Measurements from ENCODE around the gene SOX18. TPM values are rescaled to one million over a fixed set of nuclear protein-coding genes. Genes with fewer than 3 reads are reported as not detected.
A peak's percentile ranks its signal among the peaks of the same experiment; 100 is the strongest.

SOX18 gene
- total and polyA plus RNA-seq, 2 of the 13 experiments (the other 11 are each of a cell fraction or from before 2014, with no cell fraction given), result 1.6 to 1.9 TPM

- TF ChIP-seq HMGXB3 (CRISPR knock-in tag; IDR thresholded peaks at IDR 0.05; ENCODE audit: borderline replicate concordance), result peak; percentile 41; the same call in 1 of the 2 replicates
- peak; percentile 85 for TF ChIP-seq RBM22 (optimal IDR thresholded peaks at IDR 0.05; ENCODE audit: low read length)
- no peak for TF ChIP-seq WIZ (CRISPR knock-in tag; IDR thresholded peaks at IDR 0.05)
- TF ChIP-seq ZNF263 (CRISPR knock-in tag; IDR thresholded peaks at IDR 0.05), result peak; percentile 71
- TF ChIP-seq TCF12 (IDR thresholded peaks at IDR 0.05), result no peak
- no peak; the same call in 1 of the 2 replicates for TF ChIP-seq TCF12 (CRISPR knock-in tag; IDR thresholded peaks at IDR 0.05)
- peak; percentile 73; the same call in 1 of the 2 replicates for TF ChIP-seq ZNF275 (CRISPR knock-in tag; IDR thresholded peaks at IDR 0.05; ENCODE audit: borderline replicate concordance)
- TF ChIP-seq PRDM15 (CRISPR knock-in tag; IDR thresholded peaks at IDR 0.05), result 0 out of 2 replicates have a peak, but pooled peaks have one; percentile 33
- TF ChIP-seq ZNF138 (CRISPR knock-in tag; IDR thresholded peaks at IDR 0.05; ENCODE audit: low read depth), result peak; percentile 87; the same call in 1 of the 2 replicates
- TF ChIP-seq BHLHE40 (IDR thresholded peaks at IDR 0.05; ENCODE audit: low read length), result peak; percentile 47; the same call in 1 of the 2 replicates
- peak; percentile 77 for TF ChIP-seq FOXA3 (CRISPR knock-in tag; IDR thresholded peaks at IDR 0.05)
- peak; percentile 90 for TF ChIP-seq ZFX (CRISPR knock-in tag; IDR thresholded peaks at IDR 0.05; ENCODE audit: low read depth)
- peak; percentile 72 for TF ChIP-seq RAD21 (CRISPR knock-in tag; IDR thresholded peaks at IDR 0.05)
- no peak for TF ChIP-seq RFX5 (IDR thresholded peaks at IDR 0.05; ENCODE audit: low read depth, low read length)
- peak; percentile 59; the same call in 1 of the 2 replicates for TF ChIP-seq KDM5A (IDR thresholded peaks at IDR 0.05; ENCODE audit: borderline replicate concordance, low read length)
- TF ChIP-seq MXD4 (CRISPR knock-in tag; IDR thresholded peaks at IDR 0.05), result peak; percentile 77; the same call in 1 of the 2 replicates
- no peak for TF ChIP-seq ZNF891 (CRISPR knock-in tag; IDR thresholded peaks at IDR 0.05)
- TF ChIP-seq ATF1 (CRISPR knock-in tag; IDR thresholded peaks at IDR 0.05), result no peak
- TF ChIP-seq ZBTB34 (CRISPR knock-in tag; IDR thresholded peaks at IDR 0.05), result peak; percentile 99
These were observed 25.1 kb downstream of the SOX18 start (continued) for GRCh38 chr20:64024141-64024990.

All from HepG2 (cell line).